ENCODE data around the gene GPR35.

DNA sequence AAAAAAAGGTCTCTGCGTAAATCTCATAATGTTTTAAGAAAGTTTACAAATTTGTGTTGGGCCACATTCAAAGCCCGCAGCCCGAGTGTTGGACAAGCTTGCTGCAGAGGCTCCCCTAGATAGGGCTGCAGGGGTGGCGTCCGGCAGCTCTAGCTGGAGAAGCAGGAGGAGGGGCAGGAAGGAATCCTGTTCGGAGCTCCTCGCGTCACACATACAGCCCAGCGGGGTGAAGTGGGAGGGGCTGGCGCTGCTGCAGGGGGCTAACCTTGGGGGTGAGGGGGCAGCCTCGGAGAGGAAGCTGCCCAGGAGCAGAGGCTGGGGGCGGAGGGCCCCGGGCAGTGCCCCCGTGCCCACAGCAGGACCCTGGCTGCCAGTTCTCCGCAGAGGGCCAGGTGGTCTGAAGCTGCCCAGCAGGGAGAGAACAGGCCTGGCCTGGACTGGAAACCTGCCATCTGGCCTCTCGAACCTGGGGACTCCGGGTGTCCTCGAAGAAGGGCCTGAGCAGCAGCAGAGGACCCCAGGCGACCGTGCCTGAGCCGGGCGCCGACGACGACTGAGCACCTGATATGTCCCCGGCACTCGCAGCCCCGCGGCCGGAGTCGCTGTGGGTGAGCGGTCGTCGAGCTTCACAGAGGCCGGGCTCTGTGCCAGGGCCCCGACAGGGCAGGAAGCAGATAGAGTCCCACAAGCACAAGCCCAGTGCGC lies 2.6 kb upstream of the GPR35 start:
- TF ChIP-seq, protein P1, sequence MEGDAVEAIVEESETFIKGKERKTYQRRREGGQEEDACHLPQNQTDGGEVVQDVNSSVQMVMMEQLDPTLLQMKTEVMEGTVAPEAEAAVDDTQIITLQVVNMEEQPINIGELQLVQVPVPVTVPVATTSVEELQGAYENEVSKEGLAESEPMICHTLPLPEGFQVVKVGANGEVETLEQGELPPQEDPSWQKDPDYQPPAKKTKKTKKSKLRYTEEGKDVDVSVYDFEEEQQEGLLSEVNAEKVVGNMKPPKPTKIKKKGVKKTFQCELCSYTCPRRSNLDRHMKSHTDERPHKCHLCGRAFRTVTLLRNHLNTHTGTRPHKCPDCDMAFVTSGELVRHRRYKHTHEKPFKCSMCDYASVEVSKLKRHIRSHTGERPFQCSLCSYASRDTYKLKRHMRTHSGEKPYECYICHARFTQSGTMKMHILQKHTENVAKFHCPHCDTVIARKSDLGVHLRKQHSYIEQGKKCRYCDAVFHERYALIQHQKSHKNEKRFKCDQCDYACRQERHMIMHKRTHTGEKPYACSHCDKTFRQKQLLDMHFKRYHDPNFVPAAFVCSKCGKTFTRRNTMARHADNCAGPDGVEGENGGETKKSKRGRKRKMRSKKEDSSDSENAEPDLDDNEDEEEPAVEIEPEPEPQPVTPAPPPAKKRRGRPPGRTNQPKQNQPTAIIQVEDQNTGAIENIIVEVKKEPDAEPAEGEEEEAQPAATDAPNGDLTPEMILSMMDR (IDR thresholded peaks at IDR 0.05): no peak
- TF ChIP-seq POLR2A (IDR thresholded peaks at IDR 0.05): no peak
